ENCODE results near the gene EFNB1. TPM values are rescaled to one million over a fixed set of nuclear protein-coding genes. Genes with fewer than 3 reads are reported as not detected.
"Not testable (repeated sequence)": the region's sequence is repeated elsewhere in the genome, so short reads cannot be mapped to it uniquely, and the experiment has no call there.

Gene EFNB1
- 10 to 100 TPM; 68.5 to 80.0 TPM for total RNA-seq
- long read RNA-seq, transcript EFNB1-201 (5 exons, 3,314 nt) = major isoform, 29 of 64 reads
- long read RNA-seq, partial matches to known transcripts = 33 of 64 reads
- long read RNA-seq, other reads (novel, unspliced or antisense) = 2 of 64 reads

DNA sequence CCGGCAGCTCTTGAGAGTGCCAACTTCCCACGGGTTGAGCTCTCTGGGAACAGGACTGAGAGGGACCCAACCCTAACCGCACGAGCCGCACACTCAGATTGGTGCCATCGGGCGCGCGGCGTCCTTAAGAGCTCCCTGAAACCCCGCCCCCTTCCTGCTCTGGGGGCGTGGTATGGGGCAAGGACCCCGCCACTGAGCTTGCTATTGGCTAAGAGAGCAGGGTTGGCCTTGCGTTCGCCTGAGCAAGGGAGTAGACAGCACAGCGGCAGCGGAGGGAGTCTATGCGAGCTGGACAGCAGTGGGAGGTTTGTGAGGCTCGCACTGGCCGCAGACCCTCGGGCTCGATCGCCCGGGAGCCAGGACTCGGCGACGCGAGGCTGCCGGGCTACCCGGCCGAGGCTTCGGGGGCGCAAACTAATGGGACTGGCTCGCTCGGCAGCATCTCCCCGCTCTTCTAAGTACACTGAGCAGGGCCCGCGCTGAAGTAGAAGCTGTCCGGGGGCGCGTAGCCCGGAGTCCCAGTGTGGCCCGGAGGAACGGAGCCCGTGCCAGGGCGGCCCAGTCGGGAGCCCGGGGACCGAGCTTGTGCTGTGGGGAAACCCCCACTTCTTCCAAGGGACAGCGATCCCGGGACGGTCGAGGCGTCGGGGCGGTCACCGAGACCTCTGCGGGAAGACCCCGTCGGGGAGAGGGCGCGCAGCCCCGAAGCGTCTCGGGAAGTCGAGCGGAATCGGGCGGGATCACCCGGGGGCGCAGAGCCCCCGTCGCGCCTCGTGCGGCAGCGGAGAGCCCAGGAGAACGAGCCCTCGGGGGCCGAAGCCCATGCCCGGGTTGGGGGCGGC lies at the start of gene EFNB1:
Gene EFNB1, plus strand, starts transcription at position 282 of the 842 bp plus-strand sequence. CDS start 756 bp downstream, outside the sequence.
- peak; percentile 89 to 93 for DNase-seq
- intact Hi-C loops (cut with DNase I, micrococcal nuclease) = loop anchor here (5.0 to 10.0 kb wide), 4 partner anchors 236 to 456 kb away; no protein-coding TSS in a partner anchor
- ATAC-seq = peak; percentile 78

GRCh38 chrX:68781295-68781694 lies 47.5 kb upstream of the EFNB1 start:
- ATAC-seq; intact Hi-C loops (cut with DNase I, micrococcal nuclease): not testable (repeated sequence)

GRCh38 chrX:68784816-68785215 lies 44.0 kb upstream of the EFNB1 start:
- ATAC-seq = no peak
- intact Hi-C loops (cut with DNase I, micrococcal nuclease) = no loop called here
- no peak for DNase-seq

More at GRCh38 chrX:68781295-68781694, 47.5 kb upstream of the EFNB1 start:
- DNase-seq = not testable (repeated sequence)

DNA sequence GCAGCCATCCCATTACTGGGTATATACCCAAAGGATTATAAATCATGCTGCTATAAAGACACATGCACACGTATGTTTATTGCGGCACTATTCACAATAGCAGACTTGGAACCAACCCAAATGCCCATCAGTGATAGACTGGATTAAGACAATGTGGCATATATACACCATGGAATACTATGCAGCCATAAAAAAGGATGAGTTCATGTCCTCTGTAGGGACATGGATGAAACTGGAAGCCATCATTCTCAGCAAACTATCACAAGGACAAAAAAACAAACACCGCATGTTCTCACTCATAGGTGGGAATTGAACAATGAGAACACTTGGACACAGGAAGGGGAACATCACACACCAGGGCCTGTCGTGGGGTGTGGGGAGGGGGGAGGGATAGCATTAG lies 42.2 kb upstream of the EFNB1 start:
- intact Hi-C loops (cut with DNase I, micrococcal nuclease); ATAC-seq; DNase-seq: not testable (repeated sequence)

GRCh38 chrX:68789966-68790365 lies 38.9 kb upstream of the EFNB1 start:
- no peak for DNase-seq
- ATAC-seq = no peak
- intact Hi-C loops (cut with DNase I, micrococcal nuclease) = no loop called here

GRCh38 chrX:68792083-68792482 lies 36.7 kb upstream of the EFNB1 start:
- DNase-seq = no peak
- ATAC-seq = no peak
- intact Hi-C loops (cut with DNase I, micrococcal nuclease) = no loop called here

GRCh38 chrX:68794461-68794860 lies 34.4 kb upstream of the EFNB1 start:
- ATAC-seq (no peak), DNase-seq (no peak)
- intact Hi-C loops (cut with DNase I, micrococcal nuclease) = no loop called here

DNA sequence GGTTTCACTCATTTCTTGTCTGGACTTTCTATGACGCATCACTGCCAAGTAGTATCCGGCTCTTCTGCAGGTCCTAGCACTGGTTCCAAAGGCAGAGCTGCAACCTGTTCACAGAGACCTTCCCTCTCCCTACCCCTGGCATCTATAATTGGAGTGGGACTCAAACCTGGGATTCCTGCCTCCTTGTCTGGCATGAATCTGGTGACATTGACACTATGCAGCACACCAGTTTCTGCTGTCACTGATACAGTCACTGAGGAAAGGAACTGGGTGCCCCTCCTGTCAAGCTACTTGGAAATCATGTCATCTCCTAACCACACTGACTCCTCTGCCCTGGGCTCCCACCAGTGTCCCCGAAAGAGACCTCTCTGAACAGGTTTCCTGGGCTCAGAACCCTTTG lies 33.1 kb upstream of the EFNB1 start:
- intact Hi-C loops (cut with DNase I, micrococcal nuclease) = no loop called here
- ATAC-seq (no peak), DNase-seq (no peak)

DNA sequence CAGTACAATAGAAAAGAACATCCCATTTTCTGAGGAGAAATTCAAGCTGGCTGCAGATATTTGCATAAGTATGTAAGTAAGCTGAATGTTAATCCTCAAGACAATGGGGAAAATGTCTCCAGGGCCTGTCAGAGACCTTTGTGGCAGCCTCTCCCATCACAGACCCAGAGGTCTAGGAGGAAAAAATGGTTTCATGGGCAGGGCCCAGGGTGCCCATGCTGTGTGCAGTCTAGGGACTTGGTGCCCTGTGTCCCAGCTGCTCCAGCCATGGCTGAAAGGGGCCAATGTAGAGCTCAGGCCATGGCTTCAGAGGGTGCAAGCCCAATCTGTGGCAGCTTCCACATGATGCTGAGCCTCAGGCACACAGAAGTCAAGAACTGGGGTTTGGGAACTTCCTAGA lies 30.4 kb upstream of the EFNB1 start:
- intact Hi-C loops (cut with DNase I, micrococcal nuclease); ATAC-seq; DNase-seq: not testable (repeated sequence)

DNA sequence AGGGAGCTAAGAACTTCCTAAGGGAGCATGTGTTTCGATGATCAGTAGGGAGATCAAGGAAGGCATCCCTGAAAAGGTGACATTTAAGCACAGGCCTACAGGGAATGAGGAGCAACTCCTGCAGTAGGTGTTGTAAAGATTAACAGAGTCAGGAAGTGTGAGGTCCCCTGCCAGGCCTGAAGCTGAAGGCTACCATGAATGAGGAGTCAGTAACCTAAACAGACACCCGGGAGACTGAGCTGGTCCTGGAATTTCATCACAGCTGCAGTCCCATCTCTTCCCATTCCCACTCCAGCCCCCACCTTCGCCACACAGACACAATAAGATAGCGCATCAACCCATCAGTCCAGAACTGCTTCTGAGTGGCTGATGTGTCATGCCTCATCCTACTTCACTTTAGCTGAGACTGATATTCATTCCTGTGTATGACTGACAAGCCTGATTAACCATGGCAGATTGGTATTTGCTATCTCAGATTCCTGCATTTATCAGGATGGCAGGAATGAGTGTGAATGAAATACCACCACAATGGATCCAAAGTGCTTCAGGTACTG lies 27.0 kb upstream of the EFNB1 start:
- intact Hi-C loops (cut with DNase I, micrococcal nuclease) = loop anchor here in 1 of 2 donors (10.0 kb wide), 1 partner anchor 67 kb away; no protein-coding TSS in a partner anchor

GRCh38 chrX:68807818-68808217 lies 21.0 kb upstream of the EFNB1 start:
- intact Hi-C loops (cut with DNase I, micrococcal nuclease) = loop anchor here in 1 of 2 donors (10.0 kb wide), 1 partner anchor 73 kb away; no protein-coding TSS in a partner anchor
- ATAC-seq = no peak
- DNase-seq = no peak

More for the DNA sequence above, 27.0 kb upstream of the EFNB1 start:
- no peak for ATAC-seq
- no peak for DNase-seq

GRCh38 chrX:68808686-68809357 lies 20.0 kb upstream of the EFNB1 start:
- intact Hi-C loops (cut with DNase I, micrococcal nuclease) = loop anchor here in 1 of 2 donors (10.0 kb wide), 1 partner anchor 74 kb away; no protein-coding TSS in a partner anchor
- DNase-seq = no peak
- no peak for ATAC-seq

DNA sequence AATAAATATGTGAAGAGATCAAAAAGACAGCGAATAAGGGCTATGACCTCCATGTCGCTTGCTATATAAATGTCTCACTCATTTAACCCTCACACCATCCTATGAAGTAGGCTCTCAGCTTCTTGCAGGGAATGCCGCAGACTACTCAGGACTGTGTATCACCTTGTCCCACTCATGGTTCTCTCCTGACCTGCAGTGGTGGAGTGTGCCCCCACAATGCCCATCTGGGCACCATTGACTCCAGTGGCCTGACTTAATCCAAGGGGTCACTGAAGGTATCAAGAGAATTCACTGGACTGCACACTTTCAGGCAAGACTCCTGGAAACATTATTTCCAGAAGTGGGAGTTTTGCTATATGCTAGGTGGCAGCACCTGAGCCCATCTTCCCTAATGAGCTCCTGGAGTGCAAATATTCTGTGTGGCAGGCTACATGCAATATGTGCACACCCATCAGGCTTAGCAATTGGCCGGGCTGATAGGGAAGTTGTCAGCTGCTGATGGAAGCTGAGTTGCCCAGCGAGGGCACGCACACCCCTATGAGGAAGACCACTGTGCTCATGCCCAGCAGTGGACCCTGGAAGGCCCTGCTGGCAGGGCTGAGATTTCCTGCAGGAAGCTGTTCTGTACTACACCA lies 8.2 kb upstream of the EFNB1 start:
- intact Hi-C loops (cut with DNase I, micrococcal nuclease) = loop anchor here (5.0 to 10.0 kb wide), 4 partner anchors 244 to 467 kb away; no protein-coding TSS in a partner anchor
- ATAC-seq (no peak), DNase-seq (no peak)

- DNase-seq (no peak), ATAC-seq (no peak)
- intact Hi-C loops (cut with DNase I, micrococcal nuclease) = loop anchor here (5.0 to 10.0 kb wide), 4 partner anchors 243 to 466 kb away; no protein-coding TSS in a partner anchor
Measured at GRCh38 chrX:68821616-68822015, 7.2 kb upstream of the EFNB1 start.

DNA sequence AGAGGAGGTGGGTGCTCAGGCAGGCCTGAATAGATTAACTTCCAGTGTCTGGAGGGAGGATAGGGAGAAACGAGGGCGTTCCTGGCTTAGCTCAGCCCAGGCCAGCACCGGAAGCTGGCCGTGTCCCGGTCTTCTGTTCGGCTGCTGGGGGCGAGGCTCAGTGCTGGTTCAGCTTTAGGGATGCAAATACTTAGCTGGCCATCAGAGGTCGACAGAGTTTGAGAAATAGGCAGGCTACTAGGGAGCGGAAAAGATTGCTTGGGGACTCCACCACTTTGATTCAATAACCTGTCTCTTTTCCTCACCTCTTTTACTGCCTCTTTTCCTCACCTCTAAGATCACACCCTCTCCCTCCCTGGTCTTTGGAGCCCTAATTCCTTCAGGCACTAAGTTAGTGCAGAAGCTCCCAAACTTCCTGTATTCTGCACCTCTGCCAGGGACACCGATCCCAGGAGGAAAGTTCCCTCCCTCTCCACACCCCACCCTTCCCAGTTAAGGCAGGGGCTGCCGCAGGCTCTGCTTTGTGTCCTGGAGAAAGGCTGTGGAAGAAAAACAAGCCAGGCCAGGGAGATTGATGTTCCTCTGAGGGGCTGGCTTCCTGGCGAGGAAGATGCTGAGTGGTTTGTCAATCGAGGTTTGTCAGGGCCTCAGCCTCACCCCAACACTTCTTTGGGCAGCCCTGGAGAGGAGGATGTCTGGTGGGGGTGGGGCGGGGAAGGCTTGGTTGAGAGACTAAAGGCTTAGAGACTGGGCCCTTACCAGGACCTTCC lies 6.0 kb upstream of the EFNB1 start:
- intact Hi-C loops (cut with DNase I, micrococcal nuclease) = loop anchor here (5.0 to 10.0 kb wide), 4 partner anchors 242 to 464 kb away; no protein-coding TSS in a partner anchor
- ATAC-seq (peak; percentile 86), DNase-seq (peak in 1 of 2 donors; percentile 32)

DNA sequence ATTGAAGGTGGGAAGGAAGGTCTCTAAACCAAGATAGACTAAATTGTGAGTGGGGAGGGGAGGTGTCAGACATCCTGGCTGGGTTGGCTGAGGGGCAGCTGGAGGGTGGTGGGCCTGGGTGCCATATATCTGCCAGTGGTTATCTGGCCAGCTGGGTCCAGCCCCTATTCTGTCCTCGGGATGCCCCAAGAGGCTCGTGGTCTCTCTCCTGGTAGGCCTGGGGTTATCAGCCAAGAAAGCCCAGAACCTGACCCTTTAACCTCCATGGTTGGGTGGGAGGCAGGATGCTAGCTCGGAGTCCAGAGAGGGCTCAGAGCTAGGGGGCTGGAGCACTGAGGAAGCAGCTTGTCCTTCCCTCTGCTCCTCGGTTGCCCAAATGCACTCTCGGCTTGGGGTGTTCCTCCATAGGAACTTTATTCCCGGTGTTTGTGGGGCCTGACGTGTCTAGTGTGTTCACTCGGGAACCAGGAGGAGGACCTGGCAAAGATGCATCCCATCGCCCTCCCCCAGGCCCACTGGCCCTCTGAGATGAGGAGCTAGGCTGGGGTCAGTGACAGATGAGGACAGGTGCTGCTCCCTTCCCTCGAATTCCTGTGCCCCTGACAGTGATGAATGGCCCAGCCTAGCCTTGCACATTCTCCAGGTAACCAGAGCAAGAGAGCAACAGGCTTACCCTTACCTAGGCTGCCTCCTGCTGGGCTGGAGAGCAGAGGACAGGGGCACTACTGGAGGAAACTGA lies 5.2 kb upstream of the EFNB1 start:
- ATAC-seq (no peak), DNase-seq (no peak)
- intact Hi-C loops (cut with DNase I, micrococcal nuclease) = loop anchor here (5.0 to 10.0 kb wide), 4 partner anchors 241 to 464 kb away; no protein-coding TSS in a partner anchor

GRCh38 chrX:68824152-68824433 lies 4.7 kb upstream of the EFNB1 start:
- ATAC-seq (no peak), DNase-seq (no peak)
- intact Hi-C loops (cut with DNase I, micrococcal nuclease) = loop anchor here (5.0 to 10.0 kb wide), 4 partner anchors 241 to 463 kb away; no protein-coding TSS in a partner anchor
